HCT116 (cell line): ENCODE measurements around the gene RNF141. TPM values are rescaled to one million over a fixed set of nuclear protein-coding genes. Genes with fewer than 3 reads are reported as not detected.

ENCODE experiments used
- ATAC-seq: fragments of 200-7000 bp; cut with Tn5 transposase; 2 replicates; pipeline ENCODE4 v1.9.1; 2020; ENCODE audit warnings: mild to moderate bottlenecking, moderate library complexity
- BruUV-seq: library from RNA; stranded (reverse); fragments of 400-500 nt; replicated peaks from 2 replicates; lab custom pipeline; 2021; lab: Mats Ljungman, UMichigan
- CTCF ChIA-PET: fragments of 300-600 bp; sonication (Branson Sonifier 250); formaldehyde crosslinking; loops from one replicate; lab custom pipeline; 2021; ENCODE audit warnings: antibody characterized with exemption; lab: Charles Lee
- POLR2A ChIA-PET: fragments of 300-600, 350-600 bp; sonication (Branson Sonifier 250); formaldehyde crosslinking; loops from one replicate; lab custom pipeline; 2021; ENCODE audit warnings: antibody characterized with exemption; lab: Charles Lee
- RAD21 ChIA-PET, 2 experiments: fragments of 300-600 bp; sonication (Branson Sonifier 250); formaldehyde crosslinking; loops; one replicate each; lab custom pipeline; 2023; ENCODE audit warnings: low total read pairs in 2 of 2; ENCODE audit not compliant: uncharacterized antibody in 2 of 2, unreplicated experiment in 2 of 2, low non-redundant PET in 1 of 2; lab: Charles Lee
- DNase-seq: peaks from one replicate; pipeline ENCODE4 v3.0.0-alpha.2; 2010; ENCODE audit warnings: low read depth, low spot score
- H2AFZ ChIP-seq: fragments of 200-600 bp; shearing (Covaris generic), sonication (generic); 2 replicates; pipeline ENCODE4 v1.6.1; 2017; ENCODE audit warnings: low read depth, mixed run types, mixed read lengths, antibody characterized with exemption, low read length; ENCODE audit not compliant: poor library complexity, severe bottlenecking
- H3K27ac ChIP-seq: 2 replicates; pipeline ENCODE4 v1.5.1; 2012; ENCODE audit warnings: low read depth, low read length
- H3K27me3 ChIP-seq: fragments of 200-600 bp; sonication (generic); 2 replicates; pipeline ENCODE4 v1.6.1; 2016; ENCODE audit warnings: mixed run types, low read length, mixed read lengths; ENCODE audit not compliant: insufficient read depth
- H3K36me3 ChIP-seq, 2 experiments: fragments of 200-500 bp in 1 of 2; fragments of 200-600 bp in 1 of 2; sonication (Bioruptor generic) in 1 of 2; sonication (generic) in 1 of 2; 2 replicates each; pipeline versions ENCODE4 v1.5.1 to v1.6.1; 2014 to 2016; ENCODE audit warnings: low read length in 2 of 2, inconsistent platforms in 1 of 2, mixed read lengths in 1 of 2, mixed run types in 1 of 2; ENCODE audit not compliant: insufficient read depth in 2 of 2, control insufficient read depth in 1 of 2
- H3K4me1 ChIP-seq, 2 experiments: fragments of 200-600 bp in 1 of 2; sonication (generic) in 1 of 2; 2 replicates each; pipeline versions ENCODE4 v1.5.1 to v1.6.1; 2012 to 2017; ENCODE audit warnings: low read length in 2 of 2, inconsistent platforms in 1 of 2, mild to moderate bottlenecking in 1 of 2, mixed read lengths in 1 of 2, mixed run types in 1 of 2, moderate library complexity in 1 of 2; ENCODE audit not compliant: insufficient read depth in 2 of 2, control insufficient read depth in 1 of 2
- H3K4me2 ChIP-seq: fragments of 200-600 bp; sonication (generic); 2 replicates; pipeline ENCODE4 v1.6.1; 2017; ENCODE audit warnings: mixed run types, low read length, mixed read lengths
- H3K4me3 ChIP-seq, 2 experiments: fragments of 200-600 bp in 1 of 2; sonication (generic) in 1 of 2; replicated peaks in 1 of 2; 2 replicates each; pipeline ENCODE4 v1.5.1; 2011 to 2016; ENCODE audit warnings: low read length in 2 of 2, control low read depth in 1 of 2, low read depth in 1 of 2, mild to moderate bottlenecking in 1 of 2, mixed read lengths in 1 of 2, mixed run types in 1 of 2
- H3K79me2 ChIP-seq: fragments of 200-600 bp; sonication (generic); 2 replicates; pipeline ENCODE4 v1.6.1; 2017; ENCODE audit warnings: mild to moderate bottlenecking, mixed run types, low read length, moderate library complexity, mixed read lengths; ENCODE audit not compliant: insufficient read depth
- H3K9ac ChIP-seq: fragments of 200-600 bp; sonication (generic); 2 replicates; pipeline ENCODE4 v1.6.1; 2016; ENCODE audit warnings: low read length, mixed read lengths
- H3K9me2 ChIP-seq: fragments of 200-600 bp; sonication (generic), shearing (Covaris generic); 2 replicates; pipeline ENCODE4 v1.6.1; 2017; ENCODE audit warnings: mixed run types, mild to moderate bottlenecking, moderate library complexity; ENCODE audit not compliant: insufficient read depth
- H3K9me3 ChIP-seq, 2 experiments: fragments of 200-500 bp in 1 of 2; fragments of 200-600 bp in 1 of 2; sonication (Bioruptor generic) in 1 of 2; sonication (generic) in 1 of 2; 2 replicates each; pipeline ENCODE4 v1.6.1; 2014 to 2017; ENCODE audit warnings: low read length in 2 of 2, mixed read lengths in 2 of 2, inconsistent platforms in 1 of 2, low read depth in 1 of 2, mild to moderate bottlenecking in 1 of 2, mixed run types in 1 of 2, moderate library complexity in 1 of 2; ENCODE audit not compliant: control insufficient read depth in 1 of 2, insufficient read depth in 1 of 2
- H4K20me1 ChIP-seq: fragments of 200-600 bp; sonication (generic), shearing (Covaris generic); 2 replicates; pipeline ENCODE4 v1.6.1; 2017; ENCODE audit warnings: mixed run types, mild to moderate bottlenecking, moderate library complexity; ENCODE audit not compliant: insufficient read depth
- CBX3 ChIP-seq: IDR thresholded peaks from 2 replicates; pipeline ENCODE4 v1.6.1; 2012; ENCODE audit warnings: low read depth
- CEBPB ChIP-seq: IDR thresholded peaks from 2 replicates; pipeline ENCODE4 v1.6.1; 2012; ENCODE audit warnings: low read depth
- EGR1 ChIP-seq: IDR thresholded peaks from 2 replicates; pipeline ENCODE4 v1.6.1; 2012; ENCODE audit warnings: low read depth
- EZH2 ChIP-seq: fragments of 200-600 bp; sonication (generic); IDR thresholded peaks from 2 replicates; pipeline ENCODE4 v1.6.1; 2017; ENCODE audit warnings: antibody characterized with exemption, mixed run types
- JUND ChIP-seq: IDR thresholded peaks from 2 replicates; pipeline ENCODE4 v1.6.1; 2012
- POLR2A ChIP-seq: IDR thresholded peaks from 2 replicates; pipeline ENCODE4 v1.7.0; 2011; ENCODE audit warnings: borderline replicate concordance; ENCODE audit not compliant: insufficient read depth, insufficient read length; ENCODE audit errors: extremely low read depth
- POLR2AphosphoS5 ChIP-seq: IDR thresholded peaks from 2 replicates; pipeline ENCODE4 v1.6.1; 2011; ENCODE audit warnings: mild to moderate bottlenecking, low read depth, low read length, moderate library complexity
- RAD21 ChIP-seq: IDR thresholded peaks from 2 replicates; pipeline ENCODE4 v1.6.1; 2012; ENCODE audit warnings: low read depth, mild to moderate bottlenecking
- TCF7L2 ChIP-seq: IDR thresholded peaks from 2 replicates; pipeline ENCODE4 v1.7.0; 2011; ENCODE audit warnings: borderline replicate concordance, inconsistent platforms; ENCODE audit not compliant: insufficient read depth, insufficient read length; ENCODE audit errors: extremely low read depth
- YY1 ChIP-seq: IDR thresholded peaks from 2 replicates; pipeline ENCODE4 v1.6.1; 2011; ENCODE audit warnings: low read length, low read depth, moderate library complexity, mild to moderate bottlenecking; ENCODE audit not compliant: insufficient replicate concordance; ENCODE audit errors: extremely low read depth
- ZBTB33 ChIP-seq: IDR thresholded peaks from 2 replicates; pipeline ENCODE4 v1.6.1; 2011; ENCODE audit warnings: mild to moderate bottlenecking, low read length, moderate library complexity; ENCODE audit not compliant: insufficient replicate concordance; ENCODE audit errors: extremely low read depth
- intact Hi-C: fragments of 100-400 bp; cut with micrococcal nuclease; formaldehyde crosslinking; loops from 2 replicates; pipeline ENCODE4 v1.10.0; 2022
- total RNA-seq: library from RNA; stranded (reverse); gene quantifications from one replicate; pipeline ENCODE4 v1.2.1, GENCODE V29; 2021; ENCODE audit not compliant: unreplicated experiment
- TF ChIP-seq, protein P1 (sequence below): IDR thresholded peaks from 2 replicates; pipeline ENCODE4 v1.6.1; 2012

Gene RNF141
- total RNA-seq, 1 experiment from 2014 or later: 133 TPM

GRCh38 chr11:10561947-10562346, 21.0 kb upstream of the RNF141 start:
- intact Hi-C loops: no loop called here
- Histone ChIP-seq H3K27ac (no peak overlapping the region), H3K4me2 (no peak overlapping the region), H3K9ac (no peak overlapping the region), H3K4me1 (peaks cover 12 to 52% of the 10 kb centered on the region in 2 experiments), H3K9me2 (no peaks in the 10 kb centered on the region), H3K79me2 (no peaks in the 10 kb centered on the region), H3K4me3 (no peak overlapping the region), H3K27me3 (no peaks in the 10 kb centered on the region), H4K20me1 (no peaks in the 10 kb centered on the region), H3K36me3 (no peaks in the 10 kb centered on the region), H2AFZ (no peak overlapping the region), H3K9me3 (no peaks in the 10 kb centered on the region)
- no peak for TF ChIP-seq POLR2AphosphoS5
- TF ChIP-seq, protein P1, sequence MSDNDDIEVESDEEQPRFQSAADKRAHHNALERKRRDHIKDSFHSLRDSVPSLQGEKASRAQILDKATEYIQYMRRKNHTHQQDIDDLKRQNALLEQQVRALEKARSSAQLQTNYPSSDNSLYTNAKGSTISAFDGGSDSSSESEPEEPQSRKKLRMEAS: no peak
- TF ChIP-seq ZBTB33: no peak
- TF ChIP-seq JUND: no peak
- no peak for TF ChIP-seq RAD21
- TF ChIP-seq EGR1: no peak
- TF ChIP-seq CBX3: no peak
- no peak for TF ChIP-seq POLR2A
- TF ChIP-seq CEBPB: no peak
- no peak for TF ChIP-seq TCF7L2
- no peak for TF ChIP-seq YY1
- TF ChIP-seq EZH2: no peak
- ATAC-seq (no peak), DNase-seq (no peak)
- POLR2A ChIA-PET: no interaction called here
- BruUV-seq: no TSS peak
- CTCF ChIA-PET: no interaction called here
- RAD21 ChIA-PET: no interaction called here
